ENCODE measurements around the gene RADX.

The RADX gene

GRCh38 chrX:106692425-106693065, 80.8 kb downstream of the RADX start:
- DNase-seq (ENCODE audit: low read depth, low spot score), result no peak

- DNase-seq (ENCODE audit: low read depth, low spot score), result no peak
Measured at GRCh38 chrX:106696502-106696901, 84.7 kb downstream of the RADX start.

GRCh38 chrX:106698693-106699092, 86.9 kb downstream of the RADX start:
- no peak for DNase-seq (ENCODE audit: low read depth, low spot score)

- no peak for DNase-seq (ENCODE audit: low read depth, low spot score)
Measured at GRCh38 chrX:106702636-106703035, 90.9 kb downstream of the RADX start.

- no peak for DNase-seq (ENCODE audit: low read depth, low spot score)
Measured at GRCh38 chrX:106706466-106706865, 94.7 kb downstream of the RADX start.

- DNase-seq (ENCODE audit: low read depth, low spot score), result no peak
Measured at GRCh38 chrX:106707771-106708454, 96.1 kb downstream of the RADX start.

- DNase-seq (ENCODE audit: low read depth, low spot score), result no peak
Measured at GRCh38 chrX:106710771-106711170, 99.0 kb downstream of the RADX start.

- DNase-seq (ENCODE audit: low read depth, low spot score), result no peak
Measured at GRCh38 chrX:106711375-106711774, 99.6 kb downstream of the RADX start.

GRCh38 chrX:106716004-106716403, 104.2 kb downstream of the RADX start:
- no peak for DNase-seq (ENCODE audit: low read depth, low spot score)

- DNase-seq (ENCODE audit: low read depth, low spot score), result no peak
Measured at GRCh38 chrX:106716463-106716862, 104.7 kb downstream of the RADX start.

- no peak for DNase-seq (ENCODE audit: low read depth, low spot score)
Measured at GRCh38 chrX:106718709-106719108, 106.9 kb downstream of the RADX start.

- DNase-seq (ENCODE audit: low read depth, low spot score), result no peak
Measured at GRCh38 chrX:106725931-106726330, 114.2 kb downstream of the RADX start.

- DNase-seq (ENCODE audit: low read depth, low spot score), result no peak
Measured at GRCh38 chrX:106726485-106727437, 115.0 kb downstream of the RADX start, which contains the start of gene RNF128. RNF128 (plus strand) TSS chrX:106726701; CDS start chrX:106726914, 213 bp downstream.

- no peak for DNase-seq (ENCODE audit: low read depth, low spot score)
Measured at GRCh38 chrX:106728337-106728736, 116.6 kb downstream of the RADX start.
